GM19328 (cell line): ENCODE data around the gene RPS15.
"Not testable (repeated sequence)": the region's sequence is repeated elsewhere in the genome, so short reads cannot be mapped to it uniquely, and the experiment has no call there.

ENCODE experiments used
- ATAC-seq: cut with Tn5 transposase; IDR thresholded peaks from one replicate; pipeline ENCODE4 v1.9.1; 2021; ENCODE audit warnings: mild to moderate bottlenecking, moderate library complexity; ENCODE audit not compliant: unreplicated experiment

RPS15 gene

GRCh38 chr19:1467490-1468273 lies 29.5 kb downstream of the RPS15 start:
- no peak for ATAC-seq

GRCh38 chr19:1468274-1468820 lies 30.2 kb downstream of the RPS15 start:
- no peak for ATAC-seq

GRCh38 chr19:1468821-1469254 lies 30.6 kb downstream of the RPS15 start:
- no peak for ATAC-seq

- no peak for ATAC-seq
Measured at GRCh38 chr19:1469255-1470054, 31.3 kb downstream of the RPS15 start.

GRCh38 chr19:1470055-1470304 lies 31.8 kb downstream of the RPS15 start:
- ATAC-seq: no peak

GRCh38 chr19:1470305-1471009 lies 32.3 kb downstream of the RPS15 start:
- ATAC-seq: no peak

GRCh38 chr19:1471010-1471514 lies 32.9 kb downstream of the RPS15 start:
- no peak for ATAC-seq

- no peak for ATAC-seq
Measured at GRCh38 chr19:1471515-1472160, 33.4 kb downstream of the RPS15 start.

GRCh38 chr19:1472231-1473084 lies 34.3 kb downstream of the RPS15 start:
- no peak for ATAC-seq

- no peak for ATAC-seq
Measured at GRCh38 chr19:1473085-1473851, 35.1 kb downstream of the RPS15 start.

GRCh38 chr19:1474011-1474764 lies 36.0 kb downstream of the RPS15 start:
- ATAC-seq: no peak

- ATAC-seq: no peak
Measured at GRCh38 chr19:1474765-1475351, 36.7 kb downstream of the RPS15 start.

- no peak for ATAC-seq
Measured at GRCh38 chr19:1475751-1476437, 37.7 kb downstream of the RPS15 start.

- not testable (repeated sequence) for ATAC-seq
Measured at GRCh38 chr19:1477056-1477455, 38.9 kb downstream of the RPS15 start.

GRCh38 chr19:1478934-1479707 lies 40.9 kb downstream of the RPS15 start, which contains the start of gene C19orf25:
Gene C19orf25 (minus strand): TSS chr19:1479215. CDS start chr19:1478903, 312 bp downstream.
- peak; percentile 85 for ATAC-seq

GRCh38 chr19:1481224-1481892 lies 43.2 kb downstream of the RPS15 start:
- ATAC-seq: no peak
